Nephron progenitor cell (in vitro differentiated cells): ENCODE results near the gene CD38.

Source experiments
- DNase-seq: peaks from one replicate; pipeline ENCODE4 v3.0.0; 2021
- H3K27ac Mint-ChIP-seq: 2 replicates; pipeline ENCODE4 v1.8.0; 2021; ENCODE audit warnings: mild to moderate bottlenecking, moderate library complexity, mixed read lengths
- H3K27me3 Mint-ChIP-seq: 2 replicates; pipeline ENCODE4 v1.8.0; 2021; ENCODE audit warnings: mild to moderate bottlenecking, low read depth, mixed read lengths; ENCODE audit not compliant: poor library complexity
- H3K36me3 Mint-ChIP-seq: 2 replicates; pipeline ENCODE4 v1.8.0; 2021; ENCODE audit warnings: low read depth, mixed read lengths
- H3K4me1 Mint-ChIP-seq: 2 replicates; pipeline ENCODE4 v1.8.0; 2021; ENCODE audit warnings: mixed read lengths
- H3K4me3 Mint-ChIP-seq: 2 replicates; pipeline ENCODE4 v1.8.0; 2021; ENCODE audit warnings: mild to moderate bottlenecking, moderate library complexity, mixed read lengths
- H3K9me3 Mint-ChIP-seq: 2 replicates; pipeline ENCODE4 v1.8.0; 2021; ENCODE audit warnings: mild to moderate bottlenecking, moderate library complexity, mixed read lengths
- CTCF ChIP-seq: fragments of 200-600 bp; sonication (generic); IDR thresholded peaks from 2 replicates; pipeline ENCODE4 v1.5.0; 2021; ENCODE audit warnings: antibody characterized with exemption

The CD38 gene

GRCh38 chr4:15901998-15902397 is 123.9 kb downstream of the CD38 start:
- no peak for DNase-seq
- Mint-ChIP-seq H3K27me3 (peaks cover 20% of the 10 kb centered on the region), H3K4me3 (no peak overlapping the region), H3K4me1 (no peaks in the 10 kb centered on the region), H3K27ac (no peak overlapping the region), H3K36me3 (no peaks in the 10 kb centered on the region), H3K9me3 (peaks cover 8% of the 10 kb centered on the region)
- no peak for TF ChIP-seq CTCF

- no peak for DNase-seq
- peaks cover 20% of the 10 kb centered on the region for H3K27me3 Mint-ChIP-seq
- H3K4me1 Mint-ChIP-seq, result no peaks in the 10 kb centered on the region
- H3K36me3 Mint-ChIP-seq, result no peaks in the 10 kb centered on the region
- peaks cover 8% of the 10 kb centered on the region for H3K9me3 Mint-ChIP-seq
- H3K4me3 Mint-ChIP-seq, result no peak overlapping the region
- TF ChIP-seq CTCF, result no peak
- H3K27ac Mint-ChIP-seq, result no peak overlapping the region
Observed at GRCh38 chr4:15902746-15903145, 124.6 kb downstream of the CD38 start.
